Measurements from ENCODE around the gene GPAM.

Gene GPAM

GRCh38 chr10:112182784-112183328, 709 bp downstream of the GPAM start:
- no peak for DNase-seq (ENCODE audit: low read depth)

- DNase-seq (ENCODE audit: low read depth), result no peak
Observed at GRCh38 chr10:112177247-112177646, 6.3 kb downstream of the GPAM start.

DNA sequence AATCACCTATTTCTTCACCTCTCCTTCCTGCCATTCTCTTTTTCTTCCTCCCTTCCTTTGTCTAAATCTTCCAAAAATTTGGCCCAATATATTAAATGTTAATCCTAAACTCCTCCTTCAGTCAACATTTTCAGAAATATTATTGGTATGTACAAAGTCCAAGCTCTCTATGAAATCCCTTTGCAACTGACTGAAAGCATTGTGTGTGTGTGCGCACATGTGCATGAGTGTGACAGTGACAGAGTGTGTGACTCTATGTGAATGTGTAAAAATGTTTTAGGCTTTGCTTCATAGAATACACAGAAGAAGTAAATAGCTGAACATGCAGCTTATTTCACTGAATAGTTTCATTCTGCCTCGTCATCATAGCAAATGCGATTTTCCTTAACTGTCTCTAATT, 7.0 kb downstream of the GPAM start:
- DNase-seq (ENCODE audit: low read depth), result no peak

DNA sequence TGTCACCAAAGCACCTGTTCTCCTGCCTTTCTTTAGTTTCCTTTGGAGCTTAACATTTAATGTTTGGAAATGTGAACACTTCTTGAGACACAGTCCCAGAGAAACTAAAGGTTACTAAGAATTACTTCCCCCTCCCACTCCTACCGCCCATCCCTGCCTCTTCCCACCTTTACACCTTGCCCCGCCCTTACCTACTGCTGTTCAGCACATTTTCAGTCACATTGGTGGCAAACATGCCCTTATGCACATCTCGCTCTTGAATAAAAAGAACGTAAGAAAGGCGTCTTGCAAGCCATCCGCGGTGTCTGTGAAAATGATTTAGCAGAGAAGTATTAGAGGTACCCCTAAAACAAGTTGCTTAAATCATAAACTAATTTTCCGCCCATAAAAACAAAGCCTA, 8.2 kb downstream of the GPAM start:
- DNase-seq (ENCODE audit: low read depth), result no peak

DNA sequence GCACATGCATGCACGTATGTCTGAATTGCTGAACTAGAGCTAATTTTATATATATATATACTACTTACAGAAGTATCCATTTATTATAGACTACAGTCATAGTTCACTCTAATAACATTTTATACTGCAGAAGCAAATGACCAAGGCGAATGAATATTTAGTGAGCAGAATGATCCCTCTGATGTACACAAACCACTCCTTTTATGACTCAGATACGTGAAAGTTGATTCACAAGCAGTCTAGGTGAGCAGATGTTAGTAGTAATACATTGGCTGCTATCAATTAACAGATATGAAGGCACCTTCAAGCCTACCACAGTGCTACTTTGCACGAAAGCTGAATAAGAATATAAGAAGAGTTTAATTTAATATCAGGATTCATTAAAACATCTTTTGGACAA, 10.4 kb downstream of the GPAM start:
- no peak for DNase-seq (ENCODE audit: low read depth)

DNA sequence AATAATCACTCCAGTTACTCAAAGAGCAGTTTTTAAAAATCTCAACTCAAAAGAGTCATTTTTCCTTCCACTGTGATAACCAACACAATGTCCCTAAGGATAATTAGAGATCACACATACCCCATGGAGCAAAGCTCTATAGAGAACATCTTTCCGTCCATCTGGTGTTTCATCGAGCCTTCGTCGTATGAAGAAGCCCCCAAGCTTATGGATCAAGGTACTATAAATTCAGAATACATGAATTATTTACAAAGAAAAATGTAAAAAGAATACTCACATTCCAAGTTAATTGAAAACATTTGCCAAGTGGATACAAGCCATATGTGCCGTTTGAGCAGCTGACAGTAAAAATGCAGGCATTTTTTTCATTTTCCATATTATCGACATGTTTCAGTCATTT, 14.8 kb downstream of the GPAM start:
- no peak for DNase-seq (ENCODE audit: low read depth)

- no peak for DNase-seq (ENCODE audit: low read depth)
Observed at GRCh38 chr10:112166800-112167199, 16.8 kb downstream of the GPAM start.

DNA sequence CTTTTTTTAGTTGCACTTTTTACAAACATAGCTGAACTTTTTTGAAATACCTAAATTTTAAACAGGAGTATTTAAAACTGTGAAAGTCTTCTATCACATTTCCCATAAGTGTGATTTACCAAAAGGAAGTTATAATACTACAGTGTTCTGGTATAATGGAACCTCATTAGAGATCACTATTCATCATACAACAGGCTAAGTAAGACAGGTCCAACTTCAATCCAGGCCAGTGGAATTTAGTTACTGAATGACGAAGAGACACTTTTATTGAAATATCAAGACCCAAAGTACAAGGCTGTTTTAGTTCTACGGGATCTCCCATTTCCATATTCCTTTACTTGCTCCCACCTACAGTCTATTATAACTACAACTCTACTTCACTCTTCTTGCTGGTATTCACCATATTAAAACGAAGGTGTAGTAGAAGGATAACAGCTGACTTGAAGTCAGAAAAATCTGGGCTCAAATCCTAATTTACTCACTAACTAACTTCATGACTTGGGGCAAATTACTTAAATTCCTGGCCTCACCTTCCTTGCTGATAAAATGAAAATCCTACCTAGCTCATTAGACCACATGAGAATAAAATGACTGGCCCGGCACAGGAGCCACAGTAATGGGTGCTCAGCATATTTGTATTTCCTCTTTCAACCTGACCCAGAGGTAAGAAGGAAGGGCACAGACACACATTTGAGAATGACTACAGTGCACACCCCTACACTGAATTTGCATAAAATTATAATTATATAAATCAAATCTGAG, 21.6 kb downstream of the GPAM start:
- no peak for DNase-seq (ENCODE audit: low read depth)

- no peak for DNase-seq (ENCODE audit: low read depth)
Observed at GRCh38 chr10:112160834-112161233, 22.7 kb downstream of the GPAM start.

- no peak for DNase-seq (ENCODE audit: low read depth)
Observed at GRCh38 chr10:112159469-112159868, 24.1 kb downstream of the GPAM start.

DNA sequence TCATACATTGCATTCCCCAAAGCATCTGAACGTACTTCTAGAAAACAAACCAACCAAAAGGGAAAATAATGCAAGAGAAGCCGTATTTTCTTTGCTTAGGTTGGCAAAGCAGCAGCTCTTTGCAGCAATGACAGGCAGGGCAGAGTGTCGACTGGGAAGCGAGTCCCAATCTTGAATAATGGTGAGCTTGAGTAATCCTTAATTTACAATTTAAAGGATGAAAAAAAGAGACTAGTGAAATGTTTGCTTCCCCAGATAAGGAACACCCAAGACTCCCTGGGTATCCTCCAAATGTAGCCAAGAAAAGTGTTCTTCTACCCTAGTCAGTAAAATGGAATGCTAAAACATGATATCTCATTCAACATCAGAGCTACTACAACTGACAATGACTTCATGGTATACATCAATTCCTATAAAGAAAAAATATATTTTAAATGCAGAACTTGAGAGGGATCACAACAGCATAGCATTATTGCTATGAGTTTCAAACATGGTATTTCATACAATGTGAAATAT, 32.0 kb downstream of the GPAM start:
- DNase-seq (ENCODE audit: low read depth), result no peak

DNA sequence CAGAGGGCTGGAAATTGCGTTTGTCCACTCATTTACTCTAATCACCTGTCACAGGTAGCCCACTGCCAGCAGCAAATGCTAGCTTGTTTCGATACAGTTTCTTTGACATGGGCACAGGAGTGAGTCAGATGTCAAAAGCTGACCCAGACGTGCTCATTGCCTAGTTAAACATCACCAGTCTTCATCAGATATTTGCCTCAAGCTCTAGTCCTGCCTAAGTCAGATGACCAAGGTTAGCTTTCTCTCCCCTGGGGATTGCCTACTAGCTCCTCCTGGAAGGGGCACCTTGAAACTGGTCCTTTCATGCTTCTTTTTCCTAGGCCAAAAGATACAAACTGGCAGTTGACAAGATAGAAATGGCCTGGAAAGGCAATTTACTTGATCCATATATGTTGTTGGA, 35.2 kb downstream of the GPAM start:
- no peak for DNase-seq (ENCODE audit: low read depth)

- DNase-seq (ENCODE audit: low read depth), result no peak
Observed at GRCh38 chr10:112146799-112147198, 36.8 kb downstream of the GPAM start.

- DNase-seq (ENCODE audit: low read depth), result no peak
Observed at GRCh38 chr10:112145263-112145662, 38.3 kb downstream of the GPAM start.

GRCh38 chr10:112143420-112143819, 40.1 kb downstream of the GPAM start:
- DNase-seq (ENCODE audit: low read depth), result no peak

GRCh38 chr10:112141292-112141691, 42.3 kb downstream of the GPAM start:
- DNase-seq (ENCODE audit: low read depth), result no peak

- peak; percentile 64 for DNase-seq (ENCODE audit: low read depth)
Observed at GRCh38 chr10:112140110-112140970, 43.2 kb downstream of the GPAM start.

GRCh38 chr10:112139176-112139575, 44.4 kb downstream of the GPAM start:
- no peak for DNase-seq (ENCODE audit: low read depth)

GRCh38 chr10:112137154-112137987, 46.2 kb downstream of the GPAM start:
- peak; percentile 54 for DNase-seq (ENCODE audit: low read depth)

DNA sequence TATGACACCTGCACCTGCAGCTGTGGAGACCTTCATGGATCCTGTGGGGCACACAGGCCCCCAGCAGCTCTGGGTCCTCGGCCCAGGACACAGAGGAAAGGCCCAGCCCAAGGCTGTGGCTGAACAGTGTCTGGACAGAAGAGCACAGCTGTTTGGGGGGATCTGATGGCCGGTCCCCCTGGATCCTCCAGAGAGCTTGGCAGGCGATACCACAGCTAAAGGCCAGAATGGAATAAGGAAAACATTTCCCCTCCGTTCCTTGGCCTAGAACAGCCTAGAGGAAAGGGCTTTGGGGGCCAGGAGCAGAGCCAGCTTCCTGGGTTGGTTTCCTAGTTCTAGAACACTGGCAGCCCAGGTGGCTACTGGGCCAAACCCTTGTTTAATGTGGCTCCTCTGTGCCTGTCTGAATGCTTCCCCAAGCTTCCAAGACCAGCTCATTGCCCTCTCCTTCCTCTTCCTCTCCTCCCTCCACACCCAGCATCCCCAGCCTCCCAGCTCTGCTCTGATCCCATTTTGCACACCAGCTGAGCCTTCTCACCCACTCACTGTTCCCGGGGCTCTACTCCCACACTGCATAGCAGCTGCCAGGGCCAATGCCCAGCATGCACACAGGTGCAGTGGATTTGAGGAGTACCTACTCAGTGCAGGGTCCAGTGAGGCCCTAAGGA, 46.9 kb downstream of the GPAM start:
- DNase-seq (ENCODE audit: low read depth), result no peak

- no peak for DNase-seq (ENCODE audit: low read depth)
Observed at GRCh38 chr10:112135604-112136003, 48.0 kb downstream of the GPAM start.

Data from stimulated activated CD8-positive, alpha-beta memory T cell treated with anti-CD3 and anti-CD28 coated beads, Interleukin-4, amount 100 ng/mL, for 24 hours (primary cell).